HepG2 (cell line): ENCODE measurements around the gene PARK7. TPM values are rescaled to one million over a fixed set of nuclear protein-coding genes. Genes with fewer than 3 reads are reported as not detected.

Source experiments
- ADNP ChIP-seq: sonication (generic); formaldehyde crosslinking; IDR thresholded peaks from 2 replicates; pipeline ENCODE4 v1.4.0; 2020; ENCODE audit warnings: missing genetic modification reagents
- CSRNP1 ChIP-seq: sonication (generic); formaldehyde crosslinking; IDR thresholded peaks from 2 replicates; pipeline ENCODE4 v1.8.1; 2023; ENCODE audit warnings: mild to moderate bottlenecking, missing genetic modification reagents
- ETV6 ChIP-seq: sonication (generic); formaldehyde crosslinking; conservative IDR thresholded peaks from 2 replicates; pipeline ENCODE4 v1.4.0; 2020; ENCODE audit warnings: missing genetic modification reagents
- ISX ChIP-seq: sonication (generic); formaldehyde crosslinking; conservative IDR thresholded peaks from 2 replicates; pipeline ENCODE4 v1.5.0; 2020; ENCODE audit warnings: missing genetic modification reagents
- MATR3 ChIP-seq: sonication (generic); formaldehyde crosslinking; IDR thresholded peaks from 2 replicates; pipeline ENCODE4 v1.4.0; 2020; ENCODE audit warnings: missing genetic modification reagents
- PAWR ChIP-seq: sonication (generic); formaldehyde crosslinking; IDR thresholded peaks from 2 replicates; pipeline ENCODE4 v1.4.0; 2020; ENCODE audit warnings: missing genetic modification reagents, mild to moderate bottlenecking, borderline replicate concordance
- SNAPC2 ChIP-seq: sonication (generic); formaldehyde crosslinking; IDR thresholded peaks from 2 replicates; pipeline ENCODE4 v1.8.1; 2022; ENCODE audit warnings: mild to moderate bottlenecking, missing genetic modification reagents
- SP5 ChIP-seq: IDR thresholded peaks from 2 replicates; pipeline ENCODE4 v1.6.1; 2016; ENCODE audit warnings: low read depth, borderline replicate concordance
- YEATS4 ChIP-seq: sonication (generic); formaldehyde crosslinking; IDR thresholded peaks from 2 replicates; pipeline ENCODE4 v1.4.0; 2020; ENCODE audit warnings: missing genetic modification reagents, borderline replicate concordance
- ZBTB20 ChIP-seq: sonication (generic); formaldehyde crosslinking; IDR thresholded peaks from 2 replicates; pipeline ENCODE4 v1.8.1; 2023; ENCODE audit warnings: missing genetic modification reagents, low read depth, mild to moderate bottlenecking, borderline replicate concordance
- ZNF24 ChIP-seq: fragments of 450-650 bp; IDR thresholded peaks from 2 replicates; pipeline ENCODE4 v1.6.1; 2017; ENCODE audit warnings: antibody characterized with exemption, mild to moderate bottlenecking
- ZNF343 ChIP-seq: sonication (generic); formaldehyde crosslinking; IDR thresholded peaks from 2 replicates; pipeline ENCODE4 v1.4.0; 2020; ENCODE audit warnings: mild to moderate bottlenecking, missing genetic modification reagents
- ZNF382 ChIP-seq: sonication (generic); formaldehyde crosslinking; IDR thresholded peaks from 2 replicates; pipeline ENCODE4 v1.5.0; 2020; ENCODE audit warnings: missing genetic modification reagents, mild to moderate bottlenecking, borderline replicate concordance
- polyA plus RNA-seq, 8 experiments: library from polyadenylated mRNA; depleted of rRNA in 3 of 8; stranded (reverse) in 7 of 8; unstranded in 1 of 8; fragments of >200 nt; fragmentation: Illumina TruSeq in 4 of 8; extraction: Trizol in 4 of 8; gene quantifications; 2 replicates each; pipeline versions ENCODE4 v1.2.1 to v1.2.3, GENCODE V29; 2011 to 2016; ENCODE audit warnings: low read depth in 4 of 8, missing spikeins in 1 of 8, mixed read lengths in 1 of 8; ENCODE audit not compliant: insufficient read depth in 1 of 8
- total RNA-seq, 5 experiments: library from RNA; depleted of rRNA; stranded (reverse); fragments of >200 nt; fragmentation: Illumina TruSeq; extraction: Trizol; gene quantifications; 2 replicates each; pipeline ENCODE4 v1.2.3, GENCODE V29; 2016; ENCODE audit warnings: low read depth in 1 of 5
- TF ChIP-seq, protein P1 (sequence below): sonication (generic); formaldehyde crosslinking; IDR thresholded peaks from 2 replicates; pipeline ENCODE4 v1.4.0; 2020; ENCODE audit warnings: missing genetic modification reagents
- TF ChIP-seq, protein P2 (sequence below): sonication (generic); formaldehyde crosslinking; IDR thresholded peaks from 2 replicates; pipeline ENCODE4 v1.4.0; 2020; ENCODE audit warnings: missing genetic modification reagents, borderline replicate concordance
- TF ChIP-seq, protein P3 (sequence below): sonication (generic); formaldehyde crosslinking; conservative IDR thresholded peaks from 2 replicates; pipeline ENCODE4 v1.8.1; 2023; ENCODE audit warnings: missing genetic modification reagents

PARK7 gene
- total and polyA plus RNA-seq, 2 of the 13 experiments (the other 11 are each of a cell fraction or from before 2014, with no cell fraction given), result 212 to 296 TPM

GRCh38 chr1:8026153-8026975, 64.9 kb downstream of the PARK7 start, which contains the start of gene ERRFI1 (continued):
- TF ChIP-seq, protein P1, sequence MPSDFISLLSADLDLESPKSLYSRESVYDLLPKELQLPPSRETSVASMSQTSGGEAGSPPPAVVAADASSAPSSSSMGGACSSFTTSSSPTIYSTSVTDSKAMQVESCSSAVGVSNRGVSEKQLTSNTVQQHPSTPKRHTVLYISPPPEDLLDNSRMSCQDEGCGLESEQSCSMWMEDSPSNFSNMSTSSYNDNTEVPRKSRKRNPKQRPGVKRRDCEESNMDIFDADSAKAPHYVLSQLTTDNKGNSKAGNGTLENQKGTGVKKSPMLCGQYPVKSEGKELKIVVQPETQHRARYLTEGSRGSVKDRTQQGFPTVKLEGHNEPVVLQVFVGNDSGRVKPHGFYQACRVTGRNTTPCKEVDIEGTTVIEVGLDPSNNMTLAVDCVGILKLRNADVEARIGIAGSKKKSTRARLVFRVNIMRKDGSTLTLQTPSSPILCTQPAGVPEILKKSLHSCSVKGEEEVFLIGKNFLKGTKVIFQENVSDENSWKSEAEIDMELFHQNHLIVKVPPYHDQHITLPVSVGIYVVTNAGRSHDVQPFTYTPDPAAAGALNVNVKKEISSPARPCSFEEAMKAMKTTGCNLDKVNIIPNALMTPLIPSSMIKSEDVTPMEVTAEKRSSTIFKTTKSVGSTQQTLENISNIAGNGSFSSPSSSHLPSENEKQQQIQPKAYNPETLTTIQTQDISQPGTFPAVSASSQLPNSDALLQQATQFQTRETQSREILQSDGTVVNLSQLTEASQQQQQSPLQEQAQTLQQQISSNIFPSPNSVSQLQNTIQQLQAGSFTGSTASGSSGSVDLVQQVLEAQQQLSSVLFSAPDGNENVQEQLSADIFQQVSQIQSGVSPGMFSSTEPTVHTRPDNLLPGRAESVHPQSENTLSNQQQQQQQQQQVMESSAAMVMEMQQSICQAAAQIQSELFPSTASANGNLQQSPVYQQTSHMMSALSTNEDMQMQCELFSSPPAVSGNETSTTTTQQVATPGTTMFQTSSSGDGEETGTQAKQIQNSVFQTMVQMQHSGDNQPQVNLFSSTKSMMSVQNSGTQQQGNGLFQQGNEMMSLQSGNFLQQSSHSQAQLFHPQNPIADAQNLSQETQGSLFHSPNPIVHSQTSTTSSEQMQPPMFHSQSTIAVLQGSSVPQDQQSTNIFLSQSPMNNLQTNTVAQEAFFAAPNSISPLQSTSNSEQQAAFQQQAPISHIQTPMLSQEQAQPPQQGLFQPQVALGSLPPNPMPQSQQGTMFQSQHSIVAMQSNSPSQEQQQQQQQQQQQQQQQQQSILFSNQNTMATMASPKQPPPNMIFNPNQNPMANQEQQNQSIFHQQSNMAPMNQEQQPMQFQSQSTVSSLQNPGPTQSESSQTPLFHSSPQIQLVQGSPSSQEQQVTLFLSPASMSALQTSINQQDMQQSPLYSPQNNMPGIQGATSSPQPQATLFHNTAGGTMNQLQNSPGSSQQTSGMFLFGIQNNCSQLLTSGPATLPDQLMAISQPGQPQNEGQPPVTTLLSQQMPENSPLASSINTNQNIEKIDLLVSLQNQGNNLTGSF (CRISPR knock-in tag), result 0 out of 2 replicates have a peak, but pooled peaks have one; percentile 28
- TF ChIP-seq MATR3 (CRISPR knock-in tag), result no peak
- peak; percentile 90; the same call in 1 of the 2 replicates for TF ChIP-seq ZNF343
- TF ChIP-seq PAWR (CRISPR knock-in tag), result no peak; the same call in 1 of the 2 replicates
- 0 out of 2 replicates have a peak, but pooled peaks have one; percentile 41 for TF ChIP-seq SNAPC2 (CRISPR knock-in tag)
- TF ChIP-seq ZNF382 (CRISPR knock-in tag), result no peak
- peak; percentile 5; the same call in 1 of the 2 replicates for TF ChIP-seq ZBTB20
- TF ChIP-seq, protein P2, sequence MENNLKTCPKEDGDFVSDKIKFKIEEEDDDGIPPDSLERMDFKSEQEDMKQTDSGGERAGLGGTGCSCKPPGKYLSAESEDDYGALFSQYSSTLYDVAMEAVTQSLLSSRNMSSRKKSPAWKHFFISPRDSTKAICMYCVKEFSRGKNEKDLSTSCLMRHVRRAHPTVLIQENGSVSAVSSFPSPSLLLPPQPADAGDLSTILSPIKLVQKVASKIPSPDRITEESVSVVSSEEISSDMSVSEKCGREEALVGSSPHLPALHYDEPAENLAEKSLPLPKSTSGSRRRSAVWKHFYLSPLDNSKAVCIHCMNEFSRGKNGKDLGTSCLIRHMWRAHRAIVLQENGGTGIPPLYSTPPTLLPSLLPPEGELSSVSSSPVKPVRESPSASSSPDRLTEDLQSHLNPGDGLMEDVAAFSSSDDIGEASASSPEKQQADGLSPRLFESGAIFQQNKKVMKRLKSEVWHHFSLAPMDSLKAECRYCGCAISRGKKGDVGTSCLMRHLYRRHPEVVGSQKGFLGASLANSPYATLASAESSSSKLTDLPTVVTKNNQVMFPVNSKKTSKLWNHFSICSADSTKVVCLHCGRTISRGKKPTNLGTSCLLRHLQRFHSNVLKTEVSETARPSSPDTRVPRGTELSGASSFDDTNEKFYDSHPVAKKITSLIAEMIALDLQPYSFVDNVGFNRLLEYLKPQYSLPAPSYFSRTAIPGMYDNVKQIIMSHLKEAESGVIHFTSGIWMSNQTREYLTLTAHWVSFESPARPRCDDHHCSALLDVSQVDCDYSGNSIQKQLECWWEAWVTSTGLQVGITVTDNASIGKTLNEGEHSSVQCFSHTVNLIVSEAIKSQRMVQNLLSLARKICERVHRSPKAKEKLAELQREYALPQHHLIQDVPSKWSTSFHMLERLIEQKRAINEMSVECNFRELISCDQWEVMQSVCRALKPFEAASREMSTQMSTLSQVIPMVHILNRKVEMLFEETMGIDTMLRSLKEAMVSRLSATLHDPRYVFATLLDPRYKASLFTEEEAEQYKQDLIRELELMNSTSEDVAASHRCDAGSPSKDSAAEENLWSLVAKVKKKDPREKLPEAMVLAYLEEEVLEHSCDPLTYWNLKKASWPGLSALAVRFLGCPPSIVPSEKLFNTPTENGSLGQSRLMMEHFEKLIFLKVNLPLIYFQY (CRISPR knock-in tag), result no peak
- TF ChIP-seq ISX (CRISPR knock-in tag), result no peak
- TF ChIP-seq, protein P3, sequence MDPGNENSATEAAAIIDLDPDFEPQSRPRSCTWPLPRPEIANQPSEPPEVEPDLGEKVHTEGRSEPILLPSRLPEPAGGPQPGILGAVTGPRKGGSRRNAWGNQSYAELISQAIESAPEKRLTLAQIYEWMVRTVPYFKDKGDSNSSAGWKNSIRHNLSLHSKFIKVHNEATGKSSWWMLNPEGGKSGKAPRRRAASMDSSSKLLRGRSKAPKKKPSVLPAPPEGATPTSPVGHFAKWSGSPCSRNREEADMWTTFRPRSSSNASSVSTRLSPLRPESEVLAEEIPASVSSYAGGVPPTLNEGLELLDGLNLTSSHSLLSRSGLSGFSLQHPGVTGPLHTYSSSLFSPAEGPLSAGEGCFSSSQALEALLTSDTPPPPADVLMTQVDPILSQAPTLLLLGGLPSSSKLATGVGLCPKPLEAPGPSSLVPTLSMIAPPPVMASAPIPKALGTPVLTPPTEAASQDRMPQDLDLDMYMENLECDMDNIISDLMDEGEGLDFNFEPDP (CRISPR knock-in tag), result no peak
- no peak; the same call in 1 of the 2 replicates for TF ChIP-seq YEATS4 (CRISPR knock-in tag)
- TF ChIP-seq ADNP (CRISPR knock-in tag), result no peak
- TF ChIP-seq ETV6, result no peak
- no peak for TF ChIP-seq ZNF24
- TF ChIP-seq SP5 (CRISPR knock-in tag), result peak; percentile 43; the same call in 1 of the 2 replicates
- 0 out of 2 replicates have a peak, but pooled peaks have one; percentile 45 for TF ChIP-seq CSRNP1 (CRISPR knock-in tag)
